HG03103 (cell line): ENCODE data around the gene SSBP4.
A peak's percentile ranks its signal among the peaks of the same experiment; 100 is the strongest.
"Not testable (repeated sequence)": the region's sequence is repeated elsewhere in the genome, so short reads cannot be mapped to it uniquely, and the experiment has no call there.

ENCODE experiments used
- ATAC-seq: cut with Tn5 transposase; IDR thresholded peaks from one replicate; pipeline ENCODE4 v1.9.1; 2021; ENCODE audit warnings: low read depth; ENCODE audit not compliant: unreplicated experiment

The SSBP4 gene

DNA sequence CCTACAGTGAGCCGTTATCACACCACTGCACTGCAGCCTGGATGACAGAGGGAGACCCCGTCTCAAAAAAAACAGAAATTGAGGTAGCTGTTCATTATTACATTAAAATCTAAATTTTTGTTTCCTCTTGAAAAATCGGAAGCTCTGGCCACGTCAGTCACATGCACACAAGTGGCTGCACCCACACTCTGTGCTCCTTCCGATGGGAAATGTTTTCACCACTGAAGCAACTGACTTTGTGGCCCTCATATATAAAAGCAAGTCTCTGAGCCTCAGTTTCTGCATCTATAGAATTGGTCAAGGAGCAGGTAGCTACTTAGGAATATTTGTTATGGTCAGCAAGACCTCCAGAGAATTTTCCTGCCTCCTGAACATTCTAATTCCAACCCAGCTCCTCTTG is 26.3 kb upstream of the SSBP4 start:
- ATAC-seq, result no peak

DNA sequence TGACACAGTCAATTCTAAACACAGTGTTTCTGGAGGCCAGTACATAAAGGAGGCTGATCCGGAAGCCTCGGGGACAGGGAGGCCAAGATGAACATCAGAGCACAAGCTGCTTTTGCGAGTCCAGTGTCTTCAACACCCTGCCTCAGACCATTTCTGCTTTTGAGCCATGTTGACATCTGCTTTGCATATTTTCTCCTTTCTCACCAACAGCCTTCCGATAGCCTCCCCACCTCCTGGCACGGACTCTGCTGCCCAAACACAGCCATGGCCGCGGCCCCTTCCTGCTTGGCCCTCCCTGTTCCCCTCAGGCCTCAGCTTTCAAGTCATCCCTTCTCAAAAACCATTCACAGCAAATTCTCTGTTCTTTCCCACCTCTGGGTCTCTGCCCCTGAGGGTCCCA is 25.4 kb upstream of the SSBP4 start:
- no peak for ATAC-seq

DNA sequence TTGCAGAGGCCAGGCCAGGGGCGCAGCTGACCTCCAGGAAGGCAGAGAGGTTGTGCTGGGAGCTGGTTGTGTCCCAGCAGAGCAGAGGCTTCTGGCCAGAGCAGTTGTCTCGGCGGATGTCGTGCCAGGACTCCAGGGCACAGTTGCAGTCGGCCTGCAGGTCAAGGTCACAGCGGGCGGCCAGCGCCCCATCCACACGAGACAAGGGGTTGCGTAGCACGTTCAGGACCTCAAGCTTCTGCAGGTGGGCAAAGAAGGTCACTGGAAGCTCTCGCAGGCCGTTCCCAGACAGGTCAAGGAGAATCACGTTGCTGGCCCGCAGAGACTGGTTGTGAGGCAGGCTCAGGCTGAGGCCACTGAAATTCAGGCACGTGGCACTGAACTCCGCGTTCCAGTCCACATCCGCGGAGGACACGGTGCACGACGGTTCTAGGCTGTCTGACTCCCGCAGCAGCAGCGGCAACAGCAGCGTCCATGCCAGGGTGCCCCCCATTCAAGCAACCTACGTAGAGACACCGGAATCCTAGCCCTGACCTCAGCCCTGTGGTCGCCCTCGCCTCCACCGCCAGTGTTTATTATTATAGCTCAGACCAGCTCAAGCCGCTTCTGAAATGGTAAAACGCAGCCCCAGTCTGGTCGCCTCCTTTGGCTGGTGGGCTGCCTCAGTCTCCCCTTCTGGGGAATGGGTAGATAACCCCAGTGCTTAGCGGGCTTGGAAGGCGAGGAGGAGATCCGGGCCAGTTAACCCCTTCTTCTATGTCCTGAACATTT is 22.5 kb upstream of the SSBP4 start:
- no peak for ATAC-seq

DNA sequence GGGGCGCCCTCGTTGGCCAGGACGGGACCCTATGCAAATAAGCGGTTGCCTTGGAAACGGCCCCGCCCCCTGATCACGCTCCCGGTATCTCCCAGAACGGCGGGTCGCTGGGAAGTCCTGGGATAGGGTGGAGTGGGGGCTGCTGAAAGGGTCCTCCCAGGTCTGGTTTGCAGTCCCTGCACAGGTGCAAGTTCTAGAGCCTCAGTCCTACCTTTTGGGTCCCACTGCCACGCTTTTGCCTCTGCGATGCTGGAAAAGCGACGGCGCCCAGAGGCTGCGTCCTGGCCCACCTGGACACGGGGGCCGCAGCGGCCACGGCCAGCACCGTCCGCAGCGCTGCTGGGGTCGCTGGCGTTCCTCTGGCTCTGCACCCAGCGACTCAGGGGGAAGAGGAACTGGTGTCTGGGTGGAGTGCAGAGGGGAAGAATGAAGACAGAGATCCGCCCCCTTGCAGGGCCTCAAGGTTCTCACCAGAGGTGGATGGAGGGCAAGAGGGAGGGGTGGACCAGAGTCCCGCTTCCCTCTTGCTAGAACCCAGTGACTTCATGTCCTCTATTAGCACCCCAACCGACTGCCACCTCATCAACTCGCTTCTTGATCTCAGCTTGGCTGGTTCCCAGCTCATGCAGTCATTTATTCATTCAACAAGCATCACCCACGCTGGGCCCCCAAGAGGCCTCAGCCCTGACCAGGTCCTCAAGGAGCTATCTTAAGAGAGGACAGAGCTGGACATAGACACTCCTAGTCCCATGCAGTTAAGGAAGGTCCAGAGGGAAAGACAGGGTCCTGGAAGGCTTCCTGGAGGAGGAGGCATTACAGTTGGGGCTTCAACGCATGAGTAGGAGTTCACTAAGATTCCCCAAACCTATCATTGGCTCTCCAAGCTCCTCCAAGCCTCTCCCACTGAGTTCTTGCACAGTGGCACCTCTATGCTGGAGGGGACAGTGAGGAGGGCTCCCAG is 21.7 kb upstream of the SSBP4 start, which contains the start of gene LRRC25:
Gene LRRC25, minus strand, starts transcription at position 381 of the 961 bp plus-strand sequence. CDS start 659 bp downstream, outside the sequence.
- no peak for ATAC-seq

DNA sequence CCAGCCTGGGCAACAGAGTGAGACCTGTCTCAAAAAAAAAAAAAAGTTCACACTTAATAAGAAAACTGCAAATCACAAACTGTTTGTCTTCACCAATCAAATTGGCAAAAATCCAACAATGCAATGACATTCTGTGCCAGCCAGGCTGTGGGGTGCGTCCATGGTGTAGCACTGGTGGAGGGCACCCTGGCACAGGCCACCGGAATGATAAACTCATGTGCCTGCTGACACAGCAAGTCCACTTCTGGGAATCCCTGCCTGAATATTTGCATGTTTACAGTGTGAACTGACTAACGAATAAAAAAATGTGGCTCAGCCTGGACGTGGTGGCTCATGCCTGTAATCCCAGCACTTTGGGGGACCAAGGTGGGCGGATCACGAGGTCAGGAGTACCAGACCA is 20.2 kb upstream of the SSBP4 start:
- no peak for ATAC-seq

DNA sequence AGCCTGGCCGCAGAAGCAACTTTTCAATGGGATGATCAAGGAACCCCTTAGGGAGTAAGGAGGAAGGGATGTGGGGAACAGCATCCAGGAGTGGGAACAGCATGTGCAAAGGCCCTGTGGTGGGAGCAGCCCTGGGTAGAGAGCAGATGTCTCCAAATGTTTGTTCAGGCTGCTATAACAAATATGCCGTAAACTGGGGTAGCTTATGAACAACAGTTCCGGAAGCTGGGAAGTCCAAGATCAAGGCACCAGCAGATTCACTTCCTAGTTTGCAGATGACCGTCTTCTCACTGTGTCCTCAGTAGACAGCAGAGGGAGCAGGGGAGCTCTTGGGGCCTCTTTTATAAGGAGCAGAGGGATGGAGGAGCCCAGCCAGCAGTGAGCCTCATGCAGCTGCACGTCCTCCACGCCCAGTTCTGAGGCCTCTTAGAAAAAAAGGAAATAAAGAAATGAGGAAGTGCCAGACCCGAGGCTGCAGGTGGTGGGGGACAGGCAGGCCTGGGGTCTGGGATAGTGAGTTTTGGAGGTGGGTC is 17.6 kb upstream of the SSBP4 start:
- ATAC-seq, result no peak

DNA sequence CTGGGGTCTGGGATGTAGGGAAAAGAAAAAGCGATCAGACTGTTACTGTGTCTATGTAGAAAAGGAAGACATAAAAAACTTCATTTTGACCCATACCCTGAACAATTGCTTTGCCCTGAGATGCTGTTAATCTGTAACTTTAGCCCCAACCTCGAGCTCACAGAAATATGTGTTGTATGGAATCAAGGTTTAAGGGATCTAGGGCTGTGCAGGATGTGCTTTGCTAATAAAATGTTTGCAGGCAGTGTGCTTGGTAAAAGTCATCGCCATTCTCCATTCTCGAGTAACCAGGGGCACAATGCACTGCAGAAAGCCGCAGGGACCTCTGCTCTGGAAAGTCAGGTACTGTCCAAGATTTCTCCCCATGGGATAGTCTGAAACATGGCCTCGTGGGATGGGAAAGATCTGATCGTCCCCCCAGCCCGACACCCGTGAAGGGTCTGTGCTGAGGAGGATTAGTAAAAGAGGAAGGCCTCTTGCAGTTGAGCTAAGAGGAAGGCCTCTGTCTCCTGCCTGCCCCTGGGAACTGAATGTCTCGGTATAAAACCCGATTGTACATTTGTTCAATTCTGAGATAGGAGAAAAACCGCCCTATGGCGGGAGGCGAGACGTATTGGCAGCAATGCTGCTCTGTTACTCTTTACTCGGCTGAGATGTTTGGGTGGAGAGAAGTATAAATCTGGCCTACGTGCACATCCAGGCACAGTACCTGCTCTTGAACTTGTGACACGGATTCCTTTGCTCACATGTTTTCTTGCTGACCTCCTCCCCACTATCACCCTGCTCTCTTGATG is 16.5 kb upstream of the SSBP4 start:
- ATAC-seq, result not testable (repeated sequence)

DNA sequence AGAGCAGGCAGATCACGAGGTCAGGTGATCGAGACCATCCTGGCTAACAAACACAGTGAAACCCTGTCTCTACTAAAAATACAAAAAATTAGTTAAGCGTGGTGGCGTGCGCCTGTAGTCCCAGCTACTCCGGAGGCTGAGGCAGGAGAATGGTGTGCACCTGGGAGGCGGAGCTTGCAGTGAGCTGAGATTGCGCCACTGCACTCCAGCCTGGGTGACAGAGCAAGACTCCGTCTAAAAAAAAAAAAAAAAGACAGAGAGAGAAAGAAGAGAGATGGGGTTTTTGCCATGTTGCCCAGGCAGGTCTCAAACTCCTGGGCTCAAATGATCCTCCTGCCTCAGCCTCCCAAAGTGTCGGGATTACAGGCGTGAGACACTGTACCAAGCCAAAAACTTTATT is 13.4 kb upstream of the SSBP4 start:
- ATAC-seq, result not testable (repeated sequence)

DNA sequence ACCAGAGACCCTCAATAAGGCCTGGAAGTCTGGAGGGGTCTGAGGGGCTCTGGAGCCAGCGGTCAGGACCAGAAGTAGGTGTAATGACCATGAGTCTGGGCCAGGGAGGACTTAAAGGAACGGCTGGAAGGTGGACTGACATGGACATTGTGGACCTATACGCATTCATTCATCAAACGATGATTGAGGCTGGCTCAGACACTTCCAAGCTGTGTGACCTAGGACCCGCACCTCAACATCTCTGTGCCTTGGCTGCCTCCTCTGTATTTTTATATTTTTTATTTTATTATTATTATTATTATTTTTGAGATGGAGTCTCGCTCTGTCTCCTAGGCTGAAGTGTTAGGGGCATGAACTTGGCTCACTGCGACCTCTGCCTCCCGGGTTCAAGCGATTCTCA is 12.4 kb upstream of the SSBP4 start:
- no peak for ATAC-seq

DNA sequence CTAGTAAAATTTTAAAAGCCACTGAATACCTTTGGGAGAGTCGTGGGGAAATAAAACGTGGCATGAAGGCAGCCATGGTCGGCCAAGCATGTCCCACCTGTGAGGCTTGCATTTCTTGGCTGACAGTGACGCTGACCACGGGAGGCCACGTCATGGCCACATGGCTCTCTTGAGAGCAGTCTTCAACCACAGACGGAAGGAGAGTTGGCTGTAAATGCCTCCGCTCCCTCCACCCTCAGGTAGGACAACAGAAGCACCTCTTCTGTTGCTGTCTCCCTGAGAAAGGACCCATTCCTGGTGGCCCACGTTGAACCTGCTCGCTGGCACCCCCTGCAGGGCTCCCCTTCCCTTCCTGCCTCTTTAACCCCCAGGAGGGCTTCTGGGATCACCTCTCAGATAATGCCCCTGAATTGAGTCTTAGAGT is 11.1 kb upstream of the SSBP4 start:
- no peak for ATAC-seq

DNA sequence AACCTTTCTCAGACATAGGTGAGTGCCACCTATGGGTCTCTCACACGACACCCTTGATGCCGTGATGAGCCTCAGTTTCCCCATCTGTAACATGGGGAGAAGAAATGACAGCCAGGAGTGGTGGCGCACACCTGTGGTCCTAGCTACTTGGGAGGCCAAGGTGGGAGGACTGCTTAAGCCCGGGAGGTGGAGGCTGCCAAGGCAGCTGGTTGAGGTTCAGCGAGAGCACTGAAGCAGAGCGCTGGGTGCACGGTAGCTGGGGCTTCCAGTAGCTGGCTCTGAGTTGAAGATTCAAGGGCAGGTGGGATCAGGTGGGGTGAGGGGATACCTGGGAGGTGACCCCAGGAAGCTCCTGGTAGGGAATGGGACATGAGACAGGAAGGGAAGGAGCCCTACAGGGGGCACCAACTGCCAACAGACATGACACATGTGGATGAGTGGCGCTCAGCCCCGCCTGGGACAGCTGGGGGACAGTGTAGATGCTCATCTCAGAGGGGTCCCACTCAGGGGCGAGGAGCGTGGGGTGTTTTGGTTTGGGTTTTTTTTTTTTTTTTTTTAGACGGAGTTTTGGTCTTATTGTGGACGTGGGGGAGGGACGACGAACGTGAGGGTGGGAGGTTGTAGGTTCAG is 6.5 kb upstream of the SSBP4 start:
- no peak for ATAC-seq

DNA sequence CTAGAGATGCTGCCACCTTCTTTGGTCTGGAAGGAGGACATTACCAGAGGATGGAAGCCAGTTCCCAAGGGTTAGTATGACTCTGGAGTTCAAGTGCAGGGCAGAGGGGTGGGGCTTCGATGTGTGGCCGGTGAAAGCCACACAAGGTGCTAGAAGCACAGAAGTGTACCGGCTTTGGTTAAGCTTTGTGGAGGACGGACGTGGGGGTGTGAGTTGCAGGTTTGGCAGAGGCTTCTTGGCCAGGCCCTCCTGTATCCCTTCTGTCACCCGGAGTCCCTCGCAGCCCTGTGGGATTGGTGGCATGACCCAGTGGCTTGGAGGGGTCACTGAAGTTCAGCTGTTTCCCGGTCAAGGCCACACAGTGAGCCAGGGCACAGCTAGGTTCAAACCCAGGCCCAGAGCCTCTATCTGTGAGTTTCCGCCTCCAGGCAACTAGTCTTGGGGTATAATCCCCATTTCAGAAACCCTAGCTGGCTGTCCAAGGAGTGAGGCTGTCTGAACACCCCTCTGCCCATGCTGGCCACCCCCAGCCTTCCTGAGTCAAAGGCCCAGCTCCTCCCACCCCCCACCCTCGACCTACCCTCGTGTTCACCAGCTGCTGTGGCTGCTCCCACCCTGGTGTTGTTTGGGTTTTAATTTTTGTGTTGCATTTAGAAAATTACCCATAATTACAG is 4.6 kb upstream of the SSBP4 start:
- no peak for ATAC-seq

DNA sequence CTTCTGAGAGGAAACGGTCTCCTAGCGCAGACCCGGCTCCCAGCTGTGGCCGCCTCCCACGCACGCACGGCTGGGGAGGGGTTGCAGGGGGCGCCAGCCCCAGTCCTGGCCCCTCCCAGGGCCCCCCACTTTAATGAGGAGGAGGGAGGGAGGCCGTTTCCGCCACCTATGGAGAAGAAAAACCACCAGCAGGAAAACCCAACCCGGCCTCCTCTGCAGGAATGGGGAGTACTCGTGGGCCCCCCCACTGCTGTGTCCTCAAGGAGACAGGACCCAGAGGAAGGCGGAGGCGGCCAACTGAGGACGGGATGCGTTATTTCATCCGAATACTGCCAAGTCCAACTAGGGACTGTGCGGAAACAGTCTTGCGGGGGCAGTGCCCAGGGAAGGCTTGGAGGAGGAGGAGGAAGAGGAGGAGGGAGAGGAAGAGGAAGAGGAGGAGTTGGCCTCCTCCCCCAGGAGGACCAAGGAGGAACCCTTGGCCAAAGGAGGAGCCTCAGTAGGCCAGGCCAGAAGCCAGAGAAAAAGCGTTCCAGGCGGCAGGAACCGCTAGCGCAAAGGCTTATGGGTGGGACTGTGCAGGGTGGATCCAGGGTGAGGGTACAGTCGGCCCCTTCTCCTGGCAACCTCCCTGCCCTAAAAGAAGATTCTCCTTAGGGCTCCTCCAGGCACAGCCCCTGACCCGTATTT is 3.9 kb upstream of the SSBP4 start:
- ATAC-seq, result no peak

DNA sequence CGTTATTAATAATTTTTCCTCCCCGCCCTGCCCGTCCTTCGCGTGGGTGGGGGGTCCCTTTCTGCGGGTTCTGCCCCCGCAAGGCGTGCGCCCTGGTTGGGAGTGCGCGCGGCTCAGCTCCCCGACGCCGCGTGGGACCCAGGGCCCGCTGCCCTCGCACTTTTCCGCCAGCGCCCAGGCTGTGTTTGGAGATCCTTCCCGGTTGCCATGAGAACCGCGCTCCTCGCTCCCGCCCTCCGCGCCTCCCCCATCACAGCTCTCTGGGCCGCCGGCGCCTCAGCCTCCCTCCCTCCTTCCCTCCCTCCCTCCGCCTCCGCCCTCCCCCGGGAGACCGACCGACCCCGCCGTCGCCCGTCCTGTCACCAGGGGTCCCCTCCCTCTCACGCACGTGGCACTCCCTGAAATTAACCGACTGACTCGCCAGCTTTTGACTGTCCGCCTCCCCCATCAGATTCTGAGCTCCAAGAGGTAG is 2.4 kb upstream of the SSBP4 start:
- ATAC-seq, result no peak

DNA sequence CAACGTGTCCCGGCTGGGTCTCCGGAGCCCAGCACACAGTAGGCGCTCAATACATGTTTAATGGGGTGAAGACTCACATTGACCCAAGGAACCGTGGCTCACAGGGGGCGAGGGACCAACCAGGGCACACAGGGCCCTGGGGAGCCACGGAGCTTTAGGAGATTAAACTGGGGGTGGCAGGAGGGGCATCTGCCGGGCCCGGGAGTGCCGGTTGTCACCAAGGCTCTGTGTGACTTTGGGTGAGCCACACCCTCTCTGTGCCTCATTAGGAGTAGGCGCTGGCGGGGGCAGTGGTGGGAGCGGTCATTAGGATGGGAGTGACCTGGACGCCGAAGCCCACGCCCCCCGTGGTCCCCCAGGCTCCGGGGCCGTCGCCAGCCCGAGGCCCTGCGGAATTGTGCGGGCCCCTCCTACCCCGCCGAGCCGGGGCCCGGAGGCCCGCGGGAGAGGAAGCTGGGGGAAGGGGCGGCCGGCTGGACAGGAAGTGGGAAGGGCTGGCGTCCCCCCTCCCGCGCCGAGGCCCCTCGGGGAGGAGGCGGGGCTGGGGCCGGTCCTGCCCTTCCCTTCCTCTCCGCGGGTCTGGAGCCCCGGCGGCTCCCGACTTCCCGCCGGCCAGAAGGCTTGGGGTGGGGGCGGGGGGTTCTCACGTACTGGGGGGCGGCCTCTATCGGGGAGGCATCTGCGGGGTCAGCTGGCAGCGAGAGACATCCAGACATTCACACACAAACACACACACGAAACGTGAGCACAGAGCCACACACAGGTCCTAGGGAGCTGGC is 1.8 kb upstream of the SSBP4 start:
- ATAC-seq, result no peak

DNA sequence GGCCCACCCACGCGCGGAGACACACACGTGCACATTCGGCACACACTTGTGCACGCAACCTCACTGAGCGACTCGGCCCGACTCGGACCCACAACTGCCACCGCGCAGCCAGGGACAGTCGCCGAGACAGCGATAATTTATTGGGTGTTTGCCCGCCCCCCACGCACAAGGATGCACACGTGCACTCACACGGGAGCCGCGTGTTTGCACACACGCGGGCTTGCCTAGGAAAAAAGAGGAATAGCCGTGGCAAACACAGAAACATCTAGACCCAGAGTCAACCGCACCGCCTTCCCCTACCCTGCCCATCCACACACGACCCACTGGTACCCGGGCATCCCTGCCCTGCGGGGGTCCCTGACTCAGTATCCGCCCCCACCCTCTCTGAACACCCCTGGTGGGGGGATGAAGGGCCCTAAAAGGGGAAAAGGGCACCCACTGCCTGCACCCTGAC is 1.1 kb upstream of the SSBP4 start:
- no peak for ATAC-seq

DNA sequence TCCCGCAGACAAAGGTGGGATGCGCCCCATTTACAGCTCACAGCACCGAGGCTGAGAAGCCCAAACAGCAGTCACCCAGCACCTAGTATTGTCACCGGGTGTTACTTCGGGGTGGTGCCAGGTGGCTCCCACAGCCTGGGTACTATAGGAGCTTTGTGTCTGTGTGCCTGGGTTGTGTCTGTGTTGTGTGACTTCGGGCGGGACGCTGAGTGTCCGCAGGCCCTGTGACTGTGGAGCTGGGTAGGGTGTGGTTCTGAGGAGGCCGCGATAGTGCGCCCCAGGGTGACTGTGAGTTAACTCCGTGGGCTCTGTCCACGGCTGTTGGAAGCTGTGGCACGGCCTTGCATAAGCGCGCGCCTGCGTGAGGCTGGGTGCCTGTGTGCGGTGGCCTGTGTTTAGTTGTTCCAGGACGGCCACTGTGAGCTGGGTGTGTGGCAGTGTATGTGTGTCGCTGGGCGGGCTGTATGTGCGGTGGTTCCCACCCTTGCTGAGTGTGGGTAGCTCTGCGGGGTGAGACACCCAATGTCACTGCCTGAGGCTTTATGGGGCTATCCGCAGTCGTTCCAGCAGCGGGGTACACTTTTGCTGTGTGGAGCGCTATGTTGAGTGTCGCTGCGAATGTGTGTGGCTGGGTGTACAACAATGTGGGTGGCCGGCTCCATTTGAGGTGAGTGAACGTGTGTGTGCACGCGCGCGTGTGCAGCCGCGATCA is 559 bp upstream of the SSBP4 start:
- ATAC-seq, result peak; percentile 10
